Lung microvascular endothelial cell (primary cell): ENCODE results near the gene LGSN. TPM values are rescaled to one million over a fixed set of nuclear protein-coding genes. Genes with fewer than 3 reads are reported as not detected.
"Not testable (repeated sequence)": the region's sequence is repeated elsewhere in the genome, so short reads cannot be mapped to it uniquely, and the experiment has no call there.

Source experiments
- DNase-seq, 2 donors: peaks; one replicate each; pipeline versions ENCODE4 v3.0.0 to v3.0.0-alpha.2; 2010; ENCODE audit warnings: low read depth in 2 of 2
- total RNA-seq: library from RNA; depleted of rRNA; stranded (reverse); fragments of >200 nt; gene quantifications from 2 replicates; pipeline ENCODE4 v1.2.1, GENCODE V29; 2014

The LGSN gene
- total RNA-seq, result not detected in 2 replicates

DNA sequence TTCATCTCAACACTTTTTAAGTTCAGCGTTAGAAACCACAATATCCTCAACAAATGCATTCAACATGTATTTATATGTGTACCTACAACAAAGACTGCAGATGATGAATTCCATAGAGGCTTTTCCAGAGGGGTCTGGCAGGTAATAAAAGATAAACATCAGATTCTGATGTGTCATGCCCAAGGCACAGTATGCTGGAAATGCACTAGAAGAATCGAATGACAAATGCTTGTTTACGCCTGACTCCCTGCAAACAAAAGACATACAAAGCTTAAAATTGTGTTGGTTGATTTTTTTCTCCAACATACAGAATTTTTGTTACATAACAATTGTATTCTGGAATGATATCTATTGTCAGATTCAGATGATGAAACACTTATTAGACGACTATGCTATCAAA is at the start of gene LGSN:
LGSN (minus strand) TSS at position 45 of the 400 bp plus-strand sequence; CDS start at position 5, 40 bp downstream.
- DNase-seq, result no peak

DNA sequence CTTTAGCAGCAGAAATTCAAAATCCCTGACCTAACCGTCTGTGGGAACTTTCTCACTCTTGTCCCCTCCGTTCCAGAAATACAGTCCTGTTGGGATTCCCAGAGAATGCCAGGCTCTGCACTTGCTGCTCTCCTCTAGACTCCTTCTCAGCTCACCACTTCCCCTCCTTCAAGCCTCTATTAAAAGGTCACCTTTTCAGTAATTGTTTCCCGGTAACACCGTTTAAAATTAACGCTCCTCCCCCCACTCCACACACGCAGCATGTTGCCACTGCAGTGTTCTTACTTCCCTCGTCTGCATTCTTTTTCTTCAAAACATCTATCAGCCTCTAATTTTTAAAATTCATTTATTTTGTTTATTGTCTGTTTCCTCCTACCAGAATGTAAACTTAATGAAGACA is 48.6 kb upstream of the LGSN start:
- DNase-seq, result no peak

- DNase-seq, result not testable (repeated sequence)
These were observed 42.8 kb upstream of the LGSN start for GRCh38 chr6:63362500-63363120.

- DNase-seq, result not testable (repeated sequence)
These were observed 37.6 kb upstream of the LGSN start for GRCh38 chr6:63357384-63357783.

DNA sequence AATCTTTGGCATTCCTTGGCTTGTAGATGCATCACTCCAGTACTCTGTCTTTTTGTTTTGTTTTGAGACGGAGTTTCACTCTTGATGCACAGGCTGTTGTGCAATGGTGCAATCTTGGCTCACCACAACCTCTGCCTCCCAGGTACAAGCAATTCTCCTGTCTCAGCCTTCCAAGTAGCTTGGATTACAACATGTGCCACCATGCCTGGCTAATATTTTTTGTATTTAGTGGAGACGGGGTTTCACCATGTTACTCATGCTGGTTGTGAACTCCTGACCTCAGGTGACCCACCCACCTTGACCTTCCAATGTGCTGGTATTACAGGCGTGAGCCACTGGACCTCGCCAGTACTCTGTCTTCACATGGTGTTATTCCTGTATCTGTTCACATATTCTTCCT is 35.8 kb upstream of the LGSN start:
- DNase-seq, result no peak

DNA sequence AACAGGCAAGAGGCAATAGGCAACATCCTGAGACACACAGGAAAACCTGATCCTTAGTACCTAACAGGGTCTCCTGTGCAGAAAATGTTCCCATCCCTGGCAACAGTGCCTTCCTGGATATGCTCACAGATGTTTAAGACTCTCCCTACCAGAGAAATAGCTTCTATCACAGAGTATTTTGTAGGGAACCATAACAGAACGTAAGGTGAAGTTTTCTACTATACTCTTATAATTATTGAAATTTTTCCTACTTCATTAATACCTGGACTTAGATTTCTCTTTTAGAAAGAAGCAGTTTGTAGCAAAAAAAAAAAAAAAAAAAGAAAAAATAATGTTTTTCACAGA is 33.5 kb upstream of the LGSN start:
- no peak for DNase-seq

DNA sequence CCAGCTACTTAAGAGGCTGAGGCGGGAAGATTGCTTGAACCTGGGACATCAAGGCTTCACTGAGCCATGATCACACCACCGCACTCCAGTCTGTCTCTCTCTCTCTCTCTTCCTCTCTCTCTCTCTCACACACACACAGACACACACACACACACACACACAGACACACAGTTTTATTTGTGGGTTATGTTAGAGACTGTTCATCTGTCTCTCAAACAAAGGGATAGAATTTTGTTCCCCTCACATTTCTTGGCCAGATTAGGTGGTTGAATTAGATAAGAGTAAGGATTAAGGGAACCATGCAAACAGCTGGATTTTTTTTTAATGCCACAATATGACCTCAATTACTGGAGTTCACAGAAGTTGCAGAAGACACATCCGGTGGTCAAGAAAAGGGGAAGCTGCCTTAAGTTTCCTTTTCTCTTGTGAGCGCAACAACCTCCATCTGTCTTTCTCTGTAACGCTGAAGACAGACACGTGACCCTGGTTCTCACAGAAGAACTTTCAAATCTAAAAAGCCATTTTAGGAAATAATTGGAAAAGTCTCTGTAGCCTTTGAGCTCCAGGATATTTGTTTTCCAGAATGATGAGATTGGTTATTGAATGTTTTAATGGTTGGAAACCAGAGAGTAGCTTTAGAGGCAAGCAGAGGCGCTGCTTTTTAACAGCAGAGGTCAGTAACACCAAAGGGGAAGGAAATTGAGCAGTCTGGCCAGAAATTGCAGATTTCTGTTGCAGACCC is 32.9 kb upstream of the LGSN start:
- peak; percentile 6 to 58 for DNase-seq

GRCh38 chr6:63352069-63352543 is 32.3 kb upstream of the LGSN start:
- DNase-seq, result peak; percentile 22 to 70

DNA sequence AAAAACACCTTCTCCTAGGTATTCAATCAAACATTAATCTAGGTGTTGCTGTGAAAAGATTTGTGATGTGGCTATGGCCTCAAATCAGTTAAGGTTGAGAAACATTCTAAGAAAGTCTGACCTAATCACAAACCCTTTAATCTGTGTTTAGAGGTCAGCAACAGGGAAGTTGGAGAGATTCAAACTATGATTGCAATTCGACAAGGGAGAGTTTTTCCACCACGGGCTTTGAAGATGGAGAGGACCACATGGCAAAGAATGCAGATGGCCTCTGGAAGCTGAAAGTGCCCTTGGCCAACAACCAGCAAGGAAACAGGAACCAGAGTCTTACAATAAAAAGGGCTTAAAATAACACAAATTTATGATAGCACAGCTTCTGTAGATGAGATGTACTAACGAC is 29.6 kb upstream of the LGSN start:
- no peak for DNase-seq

DNA sequence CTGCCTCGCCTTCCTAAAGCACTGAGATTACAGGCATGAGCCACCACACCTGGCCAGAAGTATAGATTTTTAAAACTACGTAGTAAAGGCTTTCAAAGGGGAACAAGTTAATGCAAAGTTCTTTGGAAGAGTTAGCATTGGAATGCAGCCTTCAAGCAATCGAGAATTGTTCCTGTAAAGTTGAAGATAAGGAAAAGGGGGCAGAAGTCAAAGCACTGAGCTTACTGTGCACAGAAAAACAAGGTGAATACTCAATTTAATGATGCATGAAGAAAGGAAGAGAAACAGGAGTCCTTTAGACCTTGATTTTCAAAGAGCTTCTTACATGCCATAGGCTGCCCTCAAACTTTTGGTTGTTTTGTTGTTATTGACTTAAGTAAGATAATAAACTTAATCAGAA is 29.1 kb upstream of the LGSN start:
- no peak for DNase-seq

GRCh38 chr6:63347599-63347998 is 27.8 kb upstream of the LGSN start:
- peak; percentile 1 to 39 for DNase-seq

DNA sequence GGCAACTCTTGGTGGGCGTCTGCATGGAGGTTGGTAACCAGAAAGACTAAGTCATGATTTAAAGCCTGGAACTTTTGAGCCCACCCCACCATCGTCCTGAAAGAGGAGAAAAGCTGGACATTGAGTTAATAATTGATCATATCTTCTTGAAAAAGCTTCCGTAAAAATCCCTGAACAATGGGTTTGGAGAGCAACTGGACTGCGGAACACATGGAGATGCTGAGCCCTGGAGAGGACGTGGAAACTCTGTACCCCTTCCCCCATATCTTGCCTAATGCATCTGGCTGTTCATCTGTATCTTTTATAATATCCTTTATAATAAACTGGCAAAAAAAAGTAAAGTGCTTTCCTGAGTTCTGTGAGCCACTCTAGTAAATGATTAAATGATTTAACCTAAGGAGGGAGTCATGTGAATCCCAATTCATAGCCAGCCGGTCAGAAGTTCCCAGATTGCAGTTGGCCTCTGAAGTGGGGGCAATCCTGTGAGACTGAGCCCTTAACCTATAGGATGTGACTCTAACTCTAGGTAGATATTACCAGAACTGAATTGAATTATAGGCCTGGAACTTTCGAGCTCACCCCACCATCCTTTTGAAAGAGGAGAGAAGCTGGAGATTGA is 26.5 kb upstream of the LGSN start:
- no peak for DNase-seq

DNA sequence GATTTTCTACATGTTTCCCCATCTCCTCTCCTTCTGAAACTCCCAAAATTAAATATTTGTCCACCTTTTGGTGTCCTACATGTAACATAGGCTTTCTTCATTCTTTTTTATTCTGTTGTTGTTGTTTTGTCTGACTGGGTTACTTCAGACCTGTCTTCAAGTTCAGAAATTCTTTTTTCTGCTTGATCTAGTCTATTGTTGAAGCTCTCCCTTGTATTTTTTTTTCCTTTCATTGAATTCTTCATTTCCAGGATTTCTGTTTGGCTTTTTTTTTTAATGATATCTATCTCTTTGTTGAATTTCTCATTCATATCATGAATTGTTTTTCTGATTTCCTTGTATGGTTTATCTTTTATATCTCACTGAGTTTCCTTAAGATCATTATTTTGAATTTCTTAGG is 20.6 kb upstream of the LGSN start:
- no peak for DNase-seq

DNA sequence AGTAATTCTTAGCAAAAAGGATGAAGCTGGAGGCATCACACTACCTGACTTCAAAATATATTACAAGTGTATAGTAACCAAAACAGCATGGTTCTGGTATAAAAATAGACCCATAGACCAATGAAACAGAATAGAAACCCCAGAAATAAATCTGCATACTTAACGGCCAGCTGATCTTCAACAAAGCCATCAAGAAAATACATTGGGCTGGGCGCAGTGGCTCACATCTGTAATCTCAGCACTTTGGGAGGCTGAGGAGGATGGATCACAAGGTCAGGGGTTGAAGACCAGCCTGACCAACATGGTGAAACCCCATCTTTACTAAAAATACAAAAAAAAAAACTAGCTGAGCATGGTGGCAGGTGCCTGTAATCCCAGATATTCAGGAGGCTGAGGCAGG is 14.9 kb upstream of the LGSN start:
- not testable (repeated sequence) for DNase-seq

- no peak for DNase-seq
These were observed 13.7 kb upstream of the LGSN start for GRCh38 chr6:63333440-63333839.

DNA sequence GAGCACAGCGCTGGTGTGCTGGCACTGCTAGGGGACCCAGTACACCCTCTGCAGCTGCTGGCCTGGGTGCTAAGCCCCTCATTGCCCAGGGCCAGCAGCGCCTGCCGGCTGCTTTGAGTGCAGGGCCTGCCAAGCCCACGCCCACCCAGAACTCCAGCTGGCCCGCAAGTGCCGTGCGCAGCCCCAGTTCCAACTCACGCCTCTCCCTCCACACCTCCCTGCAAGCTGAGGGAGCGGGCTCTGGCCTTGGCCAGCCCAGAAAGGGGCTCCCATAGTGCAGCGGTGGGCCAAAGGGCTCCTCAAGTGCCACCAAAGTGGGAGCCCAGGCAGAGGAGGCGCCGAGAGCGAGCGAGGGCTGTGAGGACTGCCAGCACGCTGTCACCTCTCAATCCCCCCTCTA is 6.8 kb upstream of the LGSN start:
- DNase-seq, result not testable (repeated sequence)

DNA sequence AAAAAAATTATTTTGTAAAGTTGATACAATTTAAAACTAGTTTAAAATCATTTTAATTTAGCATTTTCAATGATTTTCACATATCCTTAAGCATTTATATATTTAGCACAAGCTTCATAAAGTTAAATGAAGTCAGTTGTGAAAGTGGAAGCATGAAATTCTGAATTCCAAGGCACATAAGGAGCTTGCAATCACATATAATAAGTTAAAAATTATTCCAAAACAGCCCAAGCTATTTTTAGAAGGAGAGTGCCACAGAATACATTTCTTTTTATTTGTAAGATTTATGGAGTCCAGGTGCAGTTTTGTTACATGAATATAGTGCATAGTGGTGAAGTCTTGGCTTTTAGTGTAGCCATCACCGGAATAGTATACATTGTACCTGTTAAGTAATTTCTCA is 3.2 kb upstream of the LGSN start:
- no peak for DNase-seq

GRCh38 chr6:63321821-63322220 is 2.0 kb upstream of the LGSN start:
- no peak for DNase-seq

GRCh38 chr6:63317641-63318040 is 2.1 kb downstream of the LGSN start:
- DNase-seq, result no peak

GRCh38 chr6:63316113-63316512 is 3.7 kb downstream of the LGSN start:
- no peak for DNase-seq

DNA sequence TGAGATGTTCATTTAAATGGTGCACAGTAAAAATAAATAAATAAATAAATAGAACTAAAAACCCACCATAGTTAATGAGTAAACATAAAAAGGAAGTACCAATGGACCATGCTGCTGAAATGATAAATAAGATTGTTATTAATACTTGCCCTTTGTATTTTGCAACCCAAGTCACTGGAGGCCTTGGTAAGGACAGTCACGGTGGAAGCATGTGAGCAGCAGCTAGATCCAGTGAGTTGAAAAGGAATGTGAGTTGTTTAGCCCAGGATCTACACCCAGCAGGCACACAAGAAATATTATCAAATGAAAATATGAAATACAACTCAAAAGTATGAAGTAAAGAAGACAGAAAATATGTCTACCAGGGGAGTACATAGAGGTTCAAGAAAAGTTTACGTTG is 6.7 kb downstream of the LGSN start:
- DNase-seq, result no peak

- peak; percentile 55 to 73 for DNase-seq
These were observed 12.1 kb downstream of the LGSN start for GRCh38 chr6:63307581-63308246.
